Type B pancreatic cell (in vitro differentiated cells): ENCODE results near the gene ARHGAP19. TPM values are rescaled to one million over a fixed set of nuclear protein-coding genes. Genes with fewer than 3 reads are reported as not detected.

Experiments
- DNase-seq: peaks from one replicate; pipeline ENCODE4 v3.0.0; 2021; ENCODE audit warnings: mixed read lengths; ENCODE audit not compliant: unreplicated experiment; ENCODE audit errors: extremely low spot score
- H3K27ac Mint-ChIP-seq: 2 replicates; pipeline ENCODE4 v1.8.0; 2021; ENCODE audit warnings: mild to moderate bottlenecking, mixed read lengths
- H3K27me3 Mint-ChIP-seq: 2 replicates; pipeline ENCODE4 v1.8.0; 2021; ENCODE audit warnings: mixed read lengths
- H3K36me3 Mint-ChIP-seq: 2 replicates; pipeline ENCODE4 v1.8.0; 2021; ENCODE audit warnings: mixed read lengths
- H3K4me1 Mint-ChIP-seq: one replicate; pipeline ENCODE4 v1.8.0; 2021; ENCODE audit warnings: mixed read lengths; ENCODE audit not compliant: unreplicated experiment
- H3K4me3 Mint-ChIP-seq: 2 replicates; pipeline ENCODE4 v1.8.0; 2021; ENCODE audit warnings: mild to moderate bottlenecking, mixed read lengths
- H3K9me3 Mint-ChIP-seq: 2 replicates; pipeline ENCODE4 v1.8.0; 2021; ENCODE audit warnings: mixed read lengths
- total RNA-seq: library from RNA; stranded (reverse); gene quantifications from 2 replicates; pipeline ENCODE4 v1.2.1, GENCODE V29; 2021; ENCODE audit warnings: low replicate concordance
- TF ChIP-seq, protein P1 (sequence below): fragments of 200-600 bp; sonication (generic); conservative IDR thresholded peaks from 2 replicates; pipeline ENCODE4 v1.5.0; 2021; ENCODE audit warnings: antibody characterized with exemption, mild to moderate bottlenecking

ARHGAP19 gene
- total RNA-seq, 1 donor from 2014 or later = 19.8 TPM

DNA sequence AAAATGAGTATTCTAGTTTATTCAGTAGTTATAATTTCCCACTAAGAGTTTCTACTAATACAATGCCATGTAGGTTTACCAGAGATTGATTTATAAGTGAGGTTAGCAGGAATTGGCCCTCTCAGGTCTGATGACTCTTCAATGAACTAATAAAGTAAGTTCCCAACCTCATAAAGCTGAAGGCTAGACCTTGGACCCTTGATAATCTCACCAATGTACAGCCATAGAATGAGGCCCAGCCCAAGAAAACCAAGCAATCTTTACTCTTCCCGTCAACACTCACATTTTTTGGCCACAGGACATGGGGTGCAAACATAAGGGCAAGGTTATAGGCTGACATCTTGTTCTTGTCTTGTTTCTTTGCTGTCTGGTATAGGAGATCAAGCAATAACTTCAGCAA lies 33.3 kb downstream of the ARHGAP19 start:
- TF ChIP-seq, protein P1, sequence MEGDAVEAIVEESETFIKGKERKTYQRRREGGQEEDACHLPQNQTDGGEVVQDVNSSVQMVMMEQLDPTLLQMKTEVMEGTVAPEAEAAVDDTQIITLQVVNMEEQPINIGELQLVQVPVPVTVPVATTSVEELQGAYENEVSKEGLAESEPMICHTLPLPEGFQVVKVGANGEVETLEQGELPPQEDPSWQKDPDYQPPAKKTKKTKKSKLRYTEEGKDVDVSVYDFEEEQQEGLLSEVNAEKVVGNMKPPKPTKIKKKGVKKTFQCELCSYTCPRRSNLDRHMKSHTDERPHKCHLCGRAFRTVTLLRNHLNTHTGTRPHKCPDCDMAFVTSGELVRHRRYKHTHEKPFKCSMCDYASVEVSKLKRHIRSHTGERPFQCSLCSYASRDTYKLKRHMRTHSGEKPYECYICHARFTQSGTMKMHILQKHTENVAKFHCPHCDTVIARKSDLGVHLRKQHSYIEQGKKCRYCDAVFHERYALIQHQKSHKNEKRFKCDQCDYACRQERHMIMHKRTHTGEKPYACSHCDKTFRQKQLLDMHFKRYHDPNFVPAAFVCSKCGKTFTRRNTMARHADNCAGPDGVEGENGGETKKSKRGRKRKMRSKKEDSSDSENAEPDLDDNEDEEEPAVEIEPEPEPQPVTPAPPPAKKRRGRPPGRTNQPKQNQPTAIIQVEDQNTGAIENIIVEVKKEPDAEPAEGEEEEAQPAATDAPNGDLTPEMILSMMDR = no peak
- Mint-ChIP-seq H3K4me3 (no peak overlapping the region), H3K27me3 (no peaks in the 10 kb centered on the region), H3K9me3 (no peaks in the 10 kb centered on the region), H3K27ac (peak overlapping the region; percentile 10), H3K36me3 (peaks cover 12% of the 10 kb centered on the region), H3K4me1 (no peaks in the 10 kb centered on the region)
- no peak for DNase-seq

DNA sequence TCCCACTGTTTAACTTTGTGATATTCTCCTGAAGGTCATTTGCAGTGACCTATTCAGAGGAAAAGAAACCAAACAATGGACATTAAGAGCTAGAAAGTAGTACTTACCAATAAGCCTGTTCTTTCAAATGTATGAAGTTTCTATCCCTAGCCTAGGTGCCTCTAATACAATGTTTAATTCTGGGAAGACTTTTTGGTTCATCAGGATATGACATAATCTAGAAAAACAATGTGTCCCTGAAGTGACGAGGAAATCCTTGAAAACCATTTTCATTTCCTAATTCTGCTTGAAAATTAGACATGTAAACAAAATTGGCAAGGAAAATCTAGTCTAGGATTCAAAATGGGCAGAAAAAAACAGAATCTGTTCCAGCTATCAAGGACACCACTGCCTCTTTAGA lies 36.1 kb downstream of the ARHGAP19 start:
- Mint-ChIP-seq H3K4me3 (no peak overlapping the region), H3K27me3 (no peaks in the 10 kb centered on the region), H3K4me1 (no peaks in the 10 kb centered on the region), H3K9me3 (no peaks in the 10 kb centered on the region), H3K27ac (no peak overlapping the region), H3K36me3 (peaks cover 19% of the 10 kb centered on the region)
- no peak for DNase-seq
- TF ChIP-seq, protein P1 = no peak

DNA sequence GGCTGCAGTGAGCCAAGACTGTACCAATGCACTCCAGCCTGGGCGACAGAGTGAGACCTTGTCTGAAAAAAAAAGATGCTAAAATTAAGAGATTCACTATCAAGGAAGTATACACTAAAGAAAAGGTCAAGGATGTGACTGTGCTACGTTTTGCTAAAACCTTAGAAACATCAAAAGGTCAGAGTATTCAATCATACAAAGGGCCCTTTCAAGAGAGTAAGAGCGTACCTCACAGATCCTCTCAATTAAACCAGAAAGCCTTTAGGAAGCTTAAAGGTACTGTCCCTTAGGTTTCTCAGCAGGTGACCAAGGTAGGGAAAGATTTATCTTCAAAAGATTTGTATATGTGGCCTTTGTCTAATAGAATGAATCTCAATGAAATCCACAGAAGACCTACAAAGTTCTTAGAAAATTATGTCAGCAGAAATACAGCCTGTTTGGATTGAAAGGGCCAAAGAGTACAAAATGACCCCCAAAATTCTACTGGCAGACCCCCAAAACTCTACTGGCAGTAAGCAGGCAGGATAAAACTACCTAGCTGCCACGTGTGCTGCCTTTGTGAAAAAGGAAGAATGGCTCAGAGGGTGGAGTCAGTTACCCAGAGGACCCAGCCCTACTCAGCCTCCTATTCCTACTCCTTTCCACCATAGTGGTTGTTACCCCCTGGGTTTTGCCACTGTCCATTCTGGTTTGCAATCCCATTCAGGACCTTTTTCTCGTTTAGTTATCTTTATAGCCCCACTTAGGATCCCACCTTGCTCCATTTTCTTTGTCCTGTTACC lies 36.7 kb downstream of the ARHGAP19 start:
- Mint-ChIP-seq H3K36me3 (peaks cover 19% of the 10 kb centered on the region), H3K9me3 (no peaks in the 10 kb centered on the region), H3K27me3 (no peaks in the 10 kb centered on the region)

DNA sequence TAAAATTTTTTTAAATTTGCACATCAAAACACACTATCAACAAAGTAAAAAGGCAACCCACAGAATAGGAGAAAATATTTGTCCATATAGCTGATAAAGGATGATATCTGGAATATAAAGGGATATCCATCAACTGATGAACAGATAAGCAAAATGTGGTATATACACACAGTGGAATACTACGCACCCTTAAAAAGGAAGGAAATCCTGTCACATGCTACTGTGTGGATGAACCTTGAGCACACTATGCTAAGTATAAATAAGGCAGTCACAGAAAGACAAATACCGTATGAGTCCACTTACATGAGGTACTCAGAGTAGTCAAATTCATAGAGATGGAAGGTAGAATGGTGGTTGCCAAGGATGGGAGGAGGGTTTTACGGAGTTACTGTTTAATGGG lies 37.7 kb downstream of the ARHGAP19 start:
- TF ChIP-seq, protein P1 = no peak
- peaks cover 19% of the 10 kb centered on the region for H3K36me3 Mint-ChIP-seq
- DNase-seq = no peak
- no peaks in the 10 kb centered on the region for H3K9me3 Mint-ChIP-seq
- H3K4me3 Mint-ChIP-seq = no peak overlapping the region
- H3K27me3 Mint-ChIP-seq = no peaks in the 10 kb centered on the region
- H3K4me1 Mint-ChIP-seq = no peaks in the 10 kb centered on the region
- H3K27ac Mint-ChIP-seq = no peak overlapping the region

More for the DNA sequence above, 36.7 kb downstream of the ARHGAP19 start:
- no peaks in the 10 kb centered on the region for H3K4me1 Mint-ChIP-seq
- no peak for DNase-seq
- no peak overlapping the region for H3K4me3 Mint-ChIP-seq
- no peak overlapping the region for H3K27ac Mint-ChIP-seq
- TF ChIP-seq, protein P1 = no peak

DNA sequence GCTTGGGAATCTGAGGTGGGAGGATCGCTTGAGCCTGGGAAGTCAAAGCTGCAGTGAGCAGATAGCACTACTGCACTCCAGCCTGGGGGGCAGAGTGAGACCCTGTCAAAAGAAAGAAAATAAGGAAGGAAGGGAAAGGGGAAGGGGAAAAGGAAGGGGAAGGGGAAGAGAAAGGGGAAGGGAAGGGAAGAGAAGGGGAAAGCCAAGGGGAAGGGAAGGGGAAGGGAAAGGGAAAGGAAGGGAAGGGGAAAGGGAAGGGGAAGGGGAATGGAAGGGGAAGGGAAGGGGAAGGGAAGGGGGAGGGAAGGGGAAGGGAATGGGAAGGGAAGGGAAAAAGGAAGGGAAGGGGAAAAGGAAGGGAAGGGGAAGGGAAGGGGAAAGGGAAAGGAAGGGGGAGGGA lies 41.5 kb downstream of the ARHGAP19 start:
- Mint-ChIP-seq H3K4me3 (no peak overlapping the region), H3K27me3 (no peaks in the 10 kb centered on the region), H3K36me3 (peaks cover 21% of the 10 kb centered on the region), H3K9me3 (no peaks in the 10 kb centered on the region), H3K27ac (no peak overlapping the region), H3K4me1 (no peaks in the 10 kb centered on the region)
- TF ChIP-seq, protein P1 = no peak
- DNase-seq = no peak
